C4-2B (cell line): ENCODE results near the gene CNTNAP5.

Experiments used
- CTCF ChIP-seq: fragments of 450-650 bp; conservative IDR thresholded peaks from 2 replicates; pipeline ENCODE4 v1.5.1; 2017; ENCODE audit warnings: mild to moderate bottlenecking
- ZFX ChIP-seq: fragments of 450-650 bp; IDR thresholded peaks from 2 replicates; pipeline ENCODE4 v1.6.1; 2017

GRCh38 chr2:124131276-124131675 lies 106.2 kb downstream of the CNTNAP5 start:
- TF ChIP-seq CTCF (no peak), ZFX (no peak)
